OCI-LY1 (cell line): Measurements from ENCODE around the gene TMEM240.

Experiments
- H2AFZ ChIP-seq: fragments of 200-600 bp; sonication (generic), shearing (Covaris generic); 2 replicates; pipeline ENCODE4 v1.6.0; 2014; ENCODE audit warnings: antibody characterized with exemption, mild to moderate bottlenecking, low read length
- H3F3A ChIP-seq: fragments of 200-600 bp; sonication (generic), shearing (Covaris generic); 2 replicates; pipeline ENCODE4 v1.6.0; 2014; ENCODE audit warnings: mild to moderate bottlenecking, antibody characterized with exemption, low read length, moderate library complexity; ENCODE audit not compliant: insufficient read depth
- H3K27ac ChIP-seq: fragments of 200-600 bp; sonication (generic); 2 replicates; pipeline ENCODE4 v1.5.1; 2014; ENCODE audit warnings: low read length, mixed run types, mild to moderate bottlenecking, low read depth; ENCODE audit not compliant: poor library complexity, severe bottlenecking
- H3K27me3 ChIP-seq: fragments of 200-600 bp; sonication (generic); 2 replicates; pipeline ENCODE4 v1.6.0; 2014; ENCODE audit warnings: antibody characterized with exemption, mild to moderate bottlenecking, low read length, moderate library complexity; ENCODE audit not compliant: insufficient read depth
- H3K36me3 ChIP-seq: fragments of 200-600 bp; sonication (generic); 2 replicates; pipeline ENCODE4 v1.6.1; 2014; ENCODE audit warnings: mild to moderate bottlenecking, antibody characterized with exemption, low read length, moderate library complexity, mixed read lengths; ENCODE audit not compliant: insufficient read depth
- H3K4me1 ChIP-seq: fragments of 200-600 bp; sonication (generic); 2 replicates; pipeline ENCODE4 v1.5.1; 2014; ENCODE audit warnings: mild to moderate bottlenecking, low read length, moderate library complexity; ENCODE audit not compliant: insufficient read depth, severe bottlenecking
- H3K4me2 ChIP-seq: fragments of 200-600 bp; sonication (generic), shearing (Covaris generic); 2 replicates; pipeline ENCODE4 v1.6.1; 2014; ENCODE audit warnings: low read length
- H3K4me3 ChIP-seq: fragments of 200-600 bp; sonication (generic); 2 replicates; pipeline ENCODE4 v1.5.1; 2014; ENCODE audit warnings: low read length, low read depth, mild to moderate bottlenecking, mixed read lengths; ENCODE audit not compliant: poor library complexity, severe bottlenecking
- H3K79me2 ChIP-seq: fragments of 200-600 bp; shearing (Covaris generic); 2 replicates; pipeline ENCODE4 v1.6.1; 2016; ENCODE audit warnings: mixed run types, low read length, mixed read lengths; ENCODE audit not compliant: insufficient read depth
- H3K9ac ChIP-seq: fragments of 200-600 bp; sonication (generic), shearing (Covaris generic); 2 replicates; pipeline ENCODE4 v1.6.1; 2014; ENCODE audit warnings: mild to moderate bottlenecking, low read length, mixed read lengths
- H3K9me2 ChIP-seq: fragments of 200-600 bp; sonication (generic), shearing (Covaris generic); 2 replicates; pipeline ENCODE4 v1.6.1; 2014; ENCODE audit warnings: low read depth, mild to moderate bottlenecking, low read length, mixed read lengths
- H3K9me3 ChIP-seq: fragments of 200-600 bp; shearing (Covaris generic); 2 replicates; pipeline ENCODE4 v1.6.1; 2014; ENCODE audit warnings: low read length, mixed read lengths
- H4K20me1 ChIP-seq: fragments of 200-600 bp; sonication (generic), shearing (Covaris generic); 2 replicates; pipeline ENCODE4 v1.6.0; 2016; ENCODE audit warnings: mild to moderate bottlenecking, low read length; ENCODE audit not compliant: insufficient read depth
- CTCF ChIP-seq: fragments of 200-600 bp; sonication (generic), shearing (Covaris generic); IDR thresholded peaks from 2 replicates; pipeline ENCODE4 v1.5.1; 2017; ENCODE audit warnings: mild to moderate bottlenecking, antibody characterized with exemption, low read length, moderate library complexity, mixed read lengths
- EZH2 ChIP-seq: fragments of 200-600 bp; sonication (generic), shearing (Covaris generic); IDR thresholded peaks from 2 replicates; pipeline ENCODE4 v1.8.0; 2017; ENCODE audit warnings: borderline replicate concordance, mixed run types, mild to moderate bottlenecking, antibody characterized with exemption, low read length, moderate library complexity, mixed read lengths

TMEM240 gene

DNA sequence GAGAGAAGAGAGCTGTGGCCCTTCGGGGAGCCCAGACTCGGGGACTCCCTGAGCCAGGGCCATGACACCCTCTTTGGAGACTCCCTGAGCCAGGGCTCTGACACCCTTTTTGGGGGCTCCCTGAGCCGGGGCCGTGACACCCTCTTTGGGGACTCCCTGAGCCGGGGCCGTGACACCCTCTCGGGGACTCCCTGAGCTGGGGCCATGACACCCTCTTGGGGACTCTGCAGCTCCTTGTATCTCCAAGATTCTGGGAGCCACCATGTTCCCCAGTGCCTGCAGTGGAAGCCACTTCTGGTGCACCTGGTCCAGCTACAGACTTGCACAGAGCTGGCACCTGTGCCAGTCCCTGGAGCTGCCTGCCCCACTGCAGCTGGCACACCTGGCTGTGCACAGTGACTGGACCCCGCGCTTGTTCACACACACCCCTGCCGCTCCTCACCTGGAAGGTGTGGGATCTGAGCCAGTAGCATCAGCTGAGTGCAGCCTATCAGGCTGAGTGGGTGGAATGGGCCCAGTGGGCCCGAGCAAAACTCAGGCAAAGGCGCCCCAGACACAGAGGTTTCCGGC is 38.0 kb upstream of the TMEM240 start:
- no peaks in the 10 kb centered on the region for H3K9me3 ChIP-seq
- no peaks in the 10 kb centered on the region for H3F3A ChIP-seq
- peaks cover 9% of the 10 kb centered on the region for H3K79me2 ChIP-seq
- H3K9ac ChIP-seq = no peak overlapping the region
- H2AFZ ChIP-seq = no peak overlapping the region
- no peak for TF ChIP-seq EZH2
- H3K4me3 ChIP-seq = no peak overlapping the region
- no peak overlapping the region for H3K4me2 ChIP-seq
- peaks cover 10% of the 10 kb centered on the region for H3K4me1 ChIP-seq
- no peaks in the 10 kb centered on the region; the same call in 1 of the 2 replicates for H3K36me3 ChIP-seq
- peaks cover 13% of the 10 kb centered on the region; the same call in 1 of the 2 replicates for H3K27me3 ChIP-seq
- no peaks in the 10 kb centered on the region for H4K20me1 ChIP-seq
- no peaks in the 10 kb centered on the region for H3K9me2 ChIP-seq
- H3K27ac ChIP-seq = no peak overlapping the region

GRCh38 chr1:1577367-1578011 is 37.1 kb upstream of the TMEM240 start:
- H3F3A ChIP-seq = no peaks in the 10 kb centered on the region
- H4K20me1 ChIP-seq = no peaks in the 10 kb centered on the region
- H3K9ac ChIP-seq = no peak overlapping the region
- H2AFZ ChIP-seq = no peak overlapping the region
- TF ChIP-seq EZH2 = no peak
- no peak for TF ChIP-seq CTCF
- H3K4me1 ChIP-seq = peaks cover 19% of the 10 kb centered on the region
- no peak overlapping the region for H3K4me2 ChIP-seq
- H3K9me3 ChIP-seq = no peaks in the 10 kb centered on the region
- no peak overlapping the region for H3K27ac ChIP-seq
- no peak overlapping the region for H3K4me3 ChIP-seq
- H3K27me3 ChIP-seq = peaks cover 13% of the 10 kb centered on the region; the same call in 1 of the 2 replicates
- no peaks in the 10 kb centered on the region for H3K9me2 ChIP-seq
- peaks cover 18% of the 10 kb centered on the region for H3K79me2 ChIP-seq
- H3K36me3 ChIP-seq = peaks cover 6% of the 10 kb centered on the region; the same call in 1 of the 2 replicates

DNA sequence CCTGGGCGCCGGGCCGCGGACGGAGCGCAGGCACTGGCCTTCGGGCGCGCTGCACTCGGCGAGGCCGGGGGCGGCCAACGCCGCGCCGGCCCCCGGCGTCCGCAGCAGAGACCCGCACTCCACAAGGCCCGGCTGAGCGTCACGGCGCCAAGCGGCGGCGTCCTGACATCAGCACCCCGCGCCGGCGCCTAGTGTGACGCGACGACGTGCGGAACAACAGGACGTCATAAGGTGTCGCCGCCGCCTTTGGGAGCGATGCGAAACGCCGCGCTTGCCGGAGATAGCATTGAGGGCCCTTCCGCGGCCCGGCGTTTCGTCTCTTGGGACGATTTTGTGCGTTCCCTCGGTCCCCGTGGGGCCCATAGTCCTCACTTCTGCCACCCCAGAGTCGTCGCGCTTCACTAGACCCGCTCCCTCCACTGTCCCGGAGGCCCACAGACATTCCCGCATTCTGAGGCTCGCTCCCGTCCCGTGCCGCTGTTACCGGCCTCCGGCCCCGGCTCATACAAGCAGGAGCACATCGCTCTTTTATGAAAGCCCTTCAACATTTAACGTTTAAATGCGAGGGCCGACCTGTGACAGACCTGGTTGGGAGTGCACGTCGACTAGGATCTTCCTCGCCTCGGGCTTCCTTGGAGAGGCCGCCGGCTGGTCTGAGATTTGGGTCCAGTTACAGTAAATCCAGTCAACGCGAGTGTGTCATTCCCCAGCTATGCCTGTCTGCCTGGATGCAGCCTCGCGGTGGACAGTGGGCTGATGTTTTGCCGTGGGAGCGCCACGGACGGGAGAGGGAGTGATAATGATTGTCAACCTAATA is 34.5 kb upstream of the TMEM240 start, which contains the start of gene SSU72:
Gene SSU72, minus strand, starts transcription at position 143 of the 817 bp plus-strand sequence. CDS start 306 bp downstream, outside the sequence.
- H3K9me3 ChIP-seq = no peaks in the 10 kb centered on the region
- peaks cover 22% of the 10 kb centered on the region; the same call in 1 of the 2 replicates for H3K36me3 ChIP-seq
- no peaks in the 10 kb centered on the region for H4K20me1 ChIP-seq
- H3K27me3 ChIP-seq = peaks cover 13% of the 10 kb centered on the region; the same call in 1 of the 2 replicates
- peaks cover 25% of the 10 kb centered on the region for H3K4me1 ChIP-seq
- H3K79me2 ChIP-seq = peaks cover 43% of the 10 kb centered on the region
- H3K9me2 ChIP-seq = no peaks in the 10 kb centered on the region
- H3K4me3 ChIP-seq = peak within 1 kb of the TSS; percentile 99
- H3F3A ChIP-seq = no peaks in the 10 kb centered on the region
- peak within 1 kb of the TSS; percentile 100 for H3K9ac ChIP-seq
- peak within 1 kb of the TSS; percentile 11 for H3K27ac ChIP-seq
- H2AFZ ChIP-seq = no peak within 1 kb of the TSS
- peak within 1 kb of the TSS; percentile 89 for H3K4me2 ChIP-seq
- TF ChIP-seq CTCF (no peak), EZH2 (no peak)
